CD4-positive, alpha-beta T cell treated with Interleukin-17A for 4 hours (primary cell): ENCODE results near the gene SLC39A12.

Source experiments
- DNase-seq: peaks from one replicate; pipeline ENCODE4 v3.0.0-alpha.2; 2020; ENCODE audit warnings: mixed read lengths

Gene SLC39A12

DNA sequence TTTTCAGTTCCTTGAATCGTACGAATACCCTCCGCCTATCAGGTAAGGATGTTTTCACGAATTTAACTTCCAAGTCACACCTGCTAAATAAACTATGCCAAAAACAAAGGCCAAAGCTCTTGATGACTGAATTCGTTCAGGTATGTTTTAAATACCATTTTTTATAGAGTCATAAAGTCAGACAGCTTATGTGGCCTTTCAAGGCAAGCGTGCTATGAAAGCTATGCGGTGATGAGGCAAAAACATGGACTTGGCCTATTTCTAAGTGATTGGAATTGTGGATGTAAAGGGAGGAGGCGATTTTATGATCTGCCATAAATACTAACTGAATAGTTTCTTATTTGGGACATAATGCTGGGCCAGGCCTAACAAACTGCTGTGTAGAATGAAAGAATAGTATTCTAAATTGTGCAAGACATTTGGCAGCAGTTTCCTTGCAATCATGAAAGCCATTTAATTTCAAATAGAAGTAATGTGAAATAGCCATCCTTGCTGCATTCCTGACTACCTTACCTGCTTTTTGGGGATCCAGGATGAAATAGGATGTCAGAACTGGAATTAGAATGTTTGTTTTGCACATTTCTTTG lies 14.0 kb downstream of the SLC39A12 start:
- DNase-seq, result no peak

DNA sequence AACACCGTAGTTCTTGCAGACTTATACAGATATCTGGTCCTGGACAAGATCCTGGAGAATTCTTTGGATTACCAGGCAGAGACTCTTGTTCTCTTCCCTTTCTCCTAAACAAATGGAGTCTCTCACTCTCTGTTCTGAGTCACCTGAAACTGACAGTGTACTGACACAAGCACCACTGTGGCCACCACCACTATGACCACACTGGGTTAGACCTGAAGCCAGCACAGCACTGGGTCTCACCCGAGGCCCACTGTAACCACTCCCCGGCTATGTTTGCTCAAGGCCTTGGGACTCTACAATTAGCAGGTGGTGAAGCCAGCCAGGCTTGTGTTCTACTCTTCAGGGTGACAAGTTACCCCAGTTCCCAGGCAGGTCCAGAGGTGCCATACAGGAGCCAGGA lies 22.8 kb downstream of the SLC39A12 start:
- DNase-seq, result no peak

DNA sequence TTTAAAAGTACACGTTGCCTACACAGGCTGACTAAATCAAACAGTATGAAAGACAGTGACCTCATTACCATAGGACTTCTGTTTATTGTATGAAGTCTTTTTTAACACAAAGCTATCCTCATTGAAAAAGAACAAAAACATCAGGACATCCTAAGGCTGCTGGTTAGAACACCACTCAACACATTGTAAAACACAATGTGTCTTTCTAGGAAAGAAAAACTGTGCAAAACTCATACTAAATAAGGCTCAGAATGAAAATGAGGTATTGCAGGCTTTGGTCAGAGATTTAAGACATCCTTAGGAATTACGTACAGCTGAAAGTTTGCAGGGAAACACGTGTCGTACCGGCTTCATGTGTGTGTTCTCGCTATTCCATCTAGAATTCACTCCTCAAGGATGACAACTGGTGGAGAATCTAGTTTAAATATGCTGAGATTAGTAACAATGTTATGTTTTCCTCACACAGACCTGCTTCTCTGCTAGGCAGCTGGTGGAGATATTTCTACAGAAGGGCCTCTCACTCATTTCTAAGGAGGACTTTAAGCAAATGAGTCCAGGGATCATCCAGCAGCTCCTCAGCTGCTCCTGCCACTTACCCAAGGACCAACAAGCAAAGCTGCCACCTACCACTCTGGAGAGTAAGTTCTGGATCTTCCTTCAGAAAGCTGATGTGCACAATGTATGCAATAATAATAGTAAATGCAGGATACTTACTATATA lies 29.3 kb downstream of the SLC39A12 start:
- no peak for DNase-seq

DNA sequence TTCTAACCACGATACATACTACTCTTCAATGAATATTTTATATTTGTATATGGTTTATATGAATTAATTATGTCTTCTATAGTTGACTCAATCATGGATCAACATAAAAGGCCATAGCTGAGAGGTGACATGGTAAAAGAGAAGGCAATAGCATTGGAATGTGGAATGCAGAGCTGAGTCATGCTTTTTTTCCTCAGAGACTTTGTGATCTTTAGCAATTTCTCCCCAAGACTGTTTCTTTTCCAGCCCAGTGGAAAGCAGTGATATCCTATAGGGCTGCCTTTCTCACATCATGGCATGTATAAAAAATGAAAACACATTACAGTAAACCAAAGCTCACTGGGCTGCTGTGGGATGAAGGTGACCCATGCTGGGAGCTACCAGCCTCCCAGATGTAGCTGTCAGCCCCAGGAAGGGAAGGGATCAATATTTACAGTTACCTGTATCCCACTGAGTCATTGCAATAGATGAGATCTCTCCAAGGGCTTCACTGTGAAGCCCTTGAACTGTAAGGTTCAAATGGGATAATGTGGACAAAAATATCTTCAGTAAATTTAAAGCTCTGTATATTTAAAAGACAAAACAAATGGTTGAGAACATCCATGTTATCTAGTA lies 30.2 kb downstream of the SLC39A12 start:
- DNase-seq, result no peak

DNA sequence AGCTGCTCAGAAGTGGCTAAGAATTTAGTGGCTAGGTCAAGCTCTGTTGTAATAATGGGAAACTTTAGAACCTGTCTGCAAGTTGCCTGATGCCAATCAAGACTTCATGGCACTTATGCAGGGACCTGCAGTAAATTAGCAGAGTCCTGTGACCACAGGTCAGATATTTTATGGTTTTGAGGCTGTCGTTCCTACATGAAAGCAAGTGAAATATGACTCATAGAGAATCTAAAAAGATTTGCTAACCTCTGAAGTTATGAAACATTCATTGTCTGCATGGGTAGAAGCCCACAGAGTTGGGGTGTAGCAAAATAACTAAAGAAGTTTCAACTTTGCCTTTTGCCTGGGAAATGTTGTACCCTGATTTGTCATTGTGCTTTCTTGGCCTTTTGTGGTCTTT lies 32.3 kb downstream of the SLC39A12 start:
- DNase-seq, result no peak

DNA sequence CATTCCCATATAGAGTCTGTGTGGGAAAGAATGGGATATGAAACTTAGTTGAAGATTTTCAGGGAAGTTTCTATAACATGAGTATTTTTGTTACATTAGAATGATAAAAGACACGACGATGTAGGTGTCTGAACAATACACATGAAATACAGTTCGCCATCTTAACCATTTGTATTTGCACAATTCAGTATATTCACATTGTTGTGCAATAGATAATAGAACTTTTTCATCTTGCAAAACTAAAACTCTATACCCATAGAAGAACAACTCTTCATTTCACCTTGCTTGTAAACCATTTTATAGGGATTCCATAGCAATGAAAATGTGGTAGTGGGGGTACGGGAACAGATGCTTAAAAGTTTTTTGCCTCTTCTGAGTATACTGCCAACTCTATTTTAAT lies 32.8 kb downstream of the SLC39A12 start:
- DNase-seq, result no peak

DNA sequence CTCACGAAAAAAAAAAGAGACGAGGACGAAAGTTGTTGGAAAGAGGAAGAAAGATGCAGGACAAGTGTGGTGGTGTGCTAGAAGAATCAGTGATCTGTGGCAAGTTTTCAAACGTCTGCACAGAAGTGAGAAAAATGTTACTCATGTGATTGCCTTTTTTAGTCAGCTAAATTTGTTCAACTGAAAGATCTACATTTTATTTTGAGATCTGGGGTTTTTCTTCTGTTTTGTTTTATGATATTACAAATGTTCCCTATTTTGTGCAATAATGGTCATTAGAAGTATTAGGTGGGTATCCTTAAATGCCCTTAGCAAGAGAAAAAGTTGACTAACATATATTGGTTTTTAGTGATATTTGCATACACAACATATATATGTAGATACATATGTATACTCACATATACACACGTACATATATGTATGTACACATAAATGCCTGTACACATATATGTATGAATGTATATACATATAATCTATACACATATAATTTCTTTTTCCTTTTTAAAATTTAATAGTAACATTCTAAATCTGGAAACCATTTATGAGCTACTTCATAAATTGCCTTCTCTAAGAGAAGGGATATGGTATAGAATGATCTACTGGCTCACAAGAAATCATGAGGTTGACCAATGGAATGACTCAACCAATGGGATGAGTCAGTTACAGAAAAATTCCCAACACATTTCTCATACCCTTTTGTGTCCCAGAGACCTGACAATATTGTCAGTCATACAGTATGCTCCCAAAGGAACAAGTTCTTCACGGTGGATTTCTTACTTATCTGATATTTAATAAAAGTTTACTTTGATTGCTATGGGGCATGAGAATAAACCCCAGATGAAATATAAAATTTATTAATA lies 38.4 kb downstream of the SLC39A12 start:
- no peak for DNase-seq

DNA sequence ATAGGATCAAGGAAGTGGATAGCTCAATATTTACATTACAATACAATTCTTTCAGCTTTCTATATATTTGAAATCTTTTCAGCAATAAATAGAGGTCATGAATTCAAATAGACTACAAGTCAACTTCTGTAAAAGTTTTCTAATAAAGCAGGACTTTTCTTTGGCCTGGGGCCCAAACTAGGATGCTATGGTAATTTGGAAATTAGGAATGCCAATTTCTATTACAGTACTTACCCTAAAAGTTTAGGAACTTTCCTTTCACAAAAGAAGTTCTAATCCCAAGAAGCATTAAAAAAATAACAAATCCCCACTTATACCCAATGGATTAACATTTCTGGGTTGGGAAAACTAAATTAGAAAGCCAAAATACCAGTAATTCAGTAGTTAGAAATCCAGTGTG lies 40.5 kb downstream of the SLC39A12 start:
- no peak for DNase-seq

DNA sequence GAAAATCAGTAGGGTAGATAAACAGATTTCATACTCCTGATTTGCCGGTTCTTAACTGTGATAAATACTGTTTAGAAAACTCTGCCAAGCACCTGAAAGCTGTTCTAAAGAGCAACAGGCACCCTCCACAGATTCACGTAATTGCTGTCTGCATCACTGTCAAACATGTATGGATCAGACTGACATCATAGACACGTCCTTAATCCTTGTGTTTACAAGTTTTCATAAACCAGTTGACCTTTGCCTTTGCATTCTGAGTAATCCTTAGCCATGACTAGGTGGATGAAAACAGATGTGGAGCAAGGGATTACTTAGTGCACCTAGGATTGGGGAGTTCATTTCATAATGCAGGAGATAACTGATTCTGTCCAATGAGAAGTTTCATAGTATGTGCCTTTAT lies 41.6 kb downstream of the SLC39A12 start:
- no peak for DNase-seq

DNA sequence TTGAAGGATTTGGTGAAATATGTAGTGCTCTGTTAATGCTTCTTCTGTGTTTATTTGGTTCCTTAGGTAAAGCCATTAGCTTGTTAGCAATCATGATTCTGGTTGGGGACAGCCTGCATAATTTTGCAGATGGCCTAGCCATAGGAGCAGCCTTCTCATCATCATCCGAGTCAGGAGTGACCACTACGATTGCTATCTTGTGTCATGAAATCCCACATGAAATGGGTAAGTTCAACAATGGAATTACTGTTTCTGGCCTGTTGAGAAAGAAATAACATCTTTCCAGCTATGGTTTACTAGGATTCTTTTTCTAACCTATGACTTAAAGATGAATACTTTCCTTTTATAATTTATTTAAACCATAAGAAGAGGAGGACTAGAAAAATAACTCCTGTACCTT lies 48.9 kb downstream of the SLC39A12 start:
- no peak for DNase-seq

DNA sequence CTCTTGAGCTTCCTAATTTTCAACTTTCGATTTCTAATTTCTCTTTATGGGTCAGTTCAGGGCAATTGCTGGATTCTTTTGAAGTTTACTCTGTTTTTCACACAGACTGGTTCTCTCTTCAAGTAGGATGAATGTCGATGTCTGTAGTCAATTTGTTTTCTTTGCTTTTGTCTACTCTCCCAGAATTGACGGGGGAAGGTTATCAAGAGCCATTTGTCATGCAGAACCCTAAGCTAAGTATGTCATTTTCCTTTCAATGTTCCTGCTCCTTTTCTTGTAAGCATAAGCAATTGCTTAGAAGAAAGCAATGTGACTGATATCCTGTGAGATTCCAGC lies 53.7 kb downstream of the SLC39A12 start:
- no peak for DNase-seq

DNA sequence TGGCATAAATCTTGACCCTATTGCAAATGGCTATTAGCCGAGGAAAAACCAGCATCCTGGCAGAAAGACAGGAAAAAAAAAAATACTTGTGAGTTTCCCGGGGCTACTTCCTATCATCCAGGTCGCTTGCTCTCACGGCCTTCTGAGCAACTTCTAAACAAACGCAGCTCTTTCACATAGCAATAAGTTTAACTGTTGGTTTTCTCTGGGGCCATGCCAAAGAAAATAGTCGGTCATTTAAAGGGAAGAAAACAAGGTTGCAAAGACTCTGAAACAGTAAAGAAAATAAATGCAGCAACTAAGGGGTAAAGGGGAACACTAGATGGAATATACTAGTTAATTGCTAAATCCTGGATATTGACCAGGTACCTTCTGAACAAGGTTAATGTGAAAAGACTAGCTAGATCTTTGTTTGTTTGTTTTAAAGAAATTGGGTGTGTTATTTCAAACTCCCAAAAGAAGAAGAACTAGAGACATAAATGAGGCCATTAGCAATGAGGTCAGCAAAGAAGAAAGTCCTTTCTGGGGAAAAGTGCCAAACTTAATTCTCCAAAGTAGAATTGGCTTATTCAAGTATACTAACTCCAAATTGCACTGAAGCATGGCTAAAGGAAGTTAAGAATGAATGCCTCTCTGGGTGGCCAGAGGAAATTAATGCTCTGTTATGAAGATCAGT lies 54.2 kb downstream of the SLC39A12 start:
- DNase-seq, result no peak

DNA sequence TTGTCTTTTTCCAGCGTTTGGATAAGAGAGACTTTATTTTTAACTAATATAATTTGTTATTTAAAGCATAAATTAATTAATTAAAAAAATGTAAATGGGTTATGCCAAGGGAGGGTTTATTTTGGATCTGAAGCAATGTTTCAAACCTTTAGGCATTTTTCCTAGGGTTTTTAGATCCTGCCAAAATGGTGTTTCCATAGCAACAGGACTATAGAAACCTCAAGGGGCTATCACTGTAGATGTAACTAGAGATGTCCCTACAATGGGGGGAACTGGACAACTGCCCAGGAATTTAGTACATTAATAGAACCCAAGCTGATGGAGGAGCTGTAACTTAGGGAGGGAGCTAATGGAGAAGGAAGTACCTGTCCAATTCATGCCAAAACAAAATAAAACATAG lies 57.3 kb downstream of the SLC39A12 start:
- DNase-seq, result no peak

DNA sequence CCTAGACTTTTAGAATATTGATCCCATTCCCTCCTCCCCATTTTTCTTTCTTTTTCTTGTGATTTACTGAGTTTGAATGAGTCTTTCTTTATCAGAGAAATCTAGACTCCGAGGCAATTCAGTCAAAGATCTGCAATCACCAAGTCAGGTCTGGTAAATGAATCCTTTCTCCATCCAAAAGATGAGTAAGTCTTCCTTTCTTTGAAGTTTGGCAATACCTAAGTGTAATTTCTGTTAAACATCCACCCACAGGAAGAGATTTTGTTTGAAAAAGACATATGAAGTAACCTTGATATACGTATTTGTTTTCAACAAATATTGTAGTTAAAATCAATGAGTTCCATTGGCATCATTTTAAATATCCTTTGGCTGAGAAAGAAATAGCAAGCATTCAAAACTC lies 58.3 kb downstream of the SLC39A12 start:
- DNase-seq, result no peak

DNA sequence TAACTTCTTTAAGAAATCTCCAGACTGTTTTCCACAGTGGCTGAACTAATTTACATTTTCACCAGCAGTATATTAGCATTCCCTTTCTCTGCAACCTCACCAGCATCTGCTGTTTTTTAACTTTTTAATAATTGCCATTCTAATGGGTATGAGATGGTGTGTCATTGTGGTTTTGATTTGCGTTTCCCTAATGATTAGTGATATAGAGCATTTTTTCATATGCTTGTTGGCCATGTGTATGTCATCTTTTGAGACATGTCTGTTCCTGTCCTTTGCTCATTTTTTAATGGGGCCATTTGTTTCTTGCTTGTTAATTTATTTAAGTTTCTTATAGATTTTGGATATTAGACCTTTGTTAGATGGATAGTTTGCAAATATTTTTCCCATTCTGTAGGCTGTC lies 68.8 kb downstream of the SLC39A12 start:
- no peak for DNase-seq

DNA sequence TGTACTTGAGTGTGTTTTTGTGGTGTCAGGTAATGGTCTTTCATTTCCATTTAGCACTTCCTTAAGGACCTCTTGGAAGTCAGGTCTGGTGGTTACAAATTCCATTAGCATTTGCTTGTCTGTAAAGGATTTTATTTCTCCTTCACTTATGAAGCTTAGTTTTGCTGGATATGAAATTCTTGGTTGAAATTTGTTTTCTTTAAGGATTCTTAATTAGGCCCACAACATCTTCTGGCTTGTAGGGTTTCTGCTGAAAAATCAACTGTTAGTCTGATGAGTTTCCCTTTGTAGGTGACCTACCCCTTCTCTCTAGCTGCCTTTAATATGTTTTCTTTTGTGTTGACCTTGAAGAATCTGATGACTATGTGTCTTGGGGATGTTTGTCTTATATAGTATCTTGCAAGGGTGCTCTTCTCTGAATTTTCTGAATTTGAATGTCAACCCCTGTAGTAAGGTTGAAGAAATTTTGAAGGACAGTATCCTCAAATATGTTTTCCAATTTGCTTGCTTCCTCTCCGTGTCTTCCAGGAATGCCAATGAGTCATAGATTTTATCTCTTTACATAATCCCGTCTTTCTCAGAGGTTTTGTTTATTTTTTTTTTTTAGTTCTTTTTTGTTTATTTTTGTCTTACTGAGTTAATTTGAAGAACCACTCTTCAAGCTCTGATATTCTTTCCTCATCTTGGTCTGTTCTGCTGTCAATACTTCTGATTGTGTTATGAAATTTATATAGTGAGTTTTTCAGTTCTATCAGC lies 70.2 kb downstream of the SLC39A12 start:
- DNase-seq, result no peak

DNA sequence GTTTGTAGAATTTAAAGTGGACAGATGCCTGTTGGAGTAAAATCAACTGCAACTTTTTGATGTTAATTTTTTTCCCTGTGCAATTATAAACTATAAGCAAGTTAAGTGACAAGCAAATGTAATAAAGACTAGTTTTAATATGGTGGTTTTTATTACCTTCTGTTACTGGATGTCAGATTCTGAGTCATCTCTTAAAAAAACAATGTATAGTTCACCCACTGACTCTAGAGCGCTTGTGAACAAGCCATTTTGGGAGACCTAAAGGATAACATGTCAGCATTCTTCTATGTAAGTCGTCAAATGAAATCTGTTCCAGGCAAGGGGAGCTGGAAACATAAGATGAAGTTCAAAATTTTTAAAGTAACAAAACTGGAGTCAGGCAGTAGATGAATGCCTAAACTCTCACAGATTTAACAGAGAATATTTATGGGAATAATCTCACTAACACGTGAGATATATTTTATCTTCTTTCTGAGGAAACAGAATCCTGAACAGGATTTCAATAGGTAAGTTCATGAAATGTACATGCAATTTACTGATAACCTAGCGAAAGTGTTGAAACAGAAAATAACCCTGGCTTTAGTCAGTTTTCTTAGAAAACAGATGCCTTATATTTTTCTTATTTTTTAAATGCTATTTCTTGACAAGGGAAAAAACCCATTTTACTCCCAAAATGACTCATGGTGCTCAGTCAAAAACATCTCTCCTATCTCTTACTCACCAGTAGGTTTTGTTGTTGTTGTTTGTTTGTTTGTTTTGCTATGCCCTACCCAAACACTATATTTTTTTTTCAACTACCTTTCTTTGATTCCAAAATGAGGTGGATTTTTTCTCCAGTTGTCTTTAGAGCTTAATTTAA lies 91.7 kb downstream of the SLC39A12 start:
- DNase-seq, result no peak

DNA sequence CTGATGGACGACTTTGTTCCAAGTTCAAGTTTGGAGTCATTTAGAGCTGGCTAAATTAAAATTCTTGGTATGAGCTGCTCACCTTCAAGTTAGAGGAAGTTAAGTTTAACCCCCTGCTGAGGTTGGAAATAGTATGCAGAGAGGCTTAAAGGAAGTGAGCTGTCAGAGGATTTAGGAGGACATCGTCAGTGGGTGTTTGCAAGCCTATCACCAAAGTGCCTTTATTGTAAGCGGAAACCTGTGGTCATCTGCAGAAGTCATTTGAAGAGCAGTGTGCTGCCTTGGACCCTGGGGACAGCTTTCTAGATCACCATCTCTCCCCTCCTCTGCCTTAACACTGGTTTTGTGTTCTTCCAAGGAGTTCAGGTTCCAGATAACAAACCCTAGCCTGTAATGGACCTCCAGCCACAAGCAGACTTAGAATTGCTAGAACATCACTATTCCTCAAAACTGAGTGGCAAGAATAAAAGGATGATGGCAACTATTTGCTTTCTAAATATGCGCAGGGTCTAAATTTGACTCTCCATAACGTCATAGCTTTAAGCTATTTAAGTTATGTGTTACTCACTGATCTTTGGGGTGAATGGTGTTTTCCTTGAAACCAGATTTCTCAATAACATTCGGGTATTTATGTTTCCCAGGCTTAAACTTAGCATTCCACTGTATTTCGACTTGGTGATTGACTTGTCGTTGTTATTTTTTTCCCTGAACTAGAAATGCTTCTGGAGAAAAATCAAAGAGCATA lies 93.4 kb downstream of the SLC39A12 start:
- DNase-seq, result no peak

DNA sequence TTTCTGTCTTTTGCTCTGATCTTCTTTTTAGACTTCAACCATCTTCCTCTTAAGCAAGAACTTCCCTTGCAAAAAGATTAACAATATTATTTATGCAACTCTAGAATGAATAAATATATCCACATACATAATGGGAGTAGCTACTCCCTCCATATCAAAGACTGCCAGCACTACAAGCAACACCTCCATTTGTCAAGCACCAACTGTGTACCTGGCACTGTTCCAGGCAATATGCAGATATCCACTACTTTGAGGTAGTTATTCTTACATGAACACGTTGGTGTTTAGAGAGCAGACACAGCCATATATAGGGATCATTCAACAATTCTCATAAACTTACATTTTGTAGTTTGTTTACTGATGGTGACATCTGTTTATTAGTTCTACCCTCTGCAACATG lies 104.9 kb downstream of the SLC39A12 start:
- DNase-seq, result no peak

DNA sequence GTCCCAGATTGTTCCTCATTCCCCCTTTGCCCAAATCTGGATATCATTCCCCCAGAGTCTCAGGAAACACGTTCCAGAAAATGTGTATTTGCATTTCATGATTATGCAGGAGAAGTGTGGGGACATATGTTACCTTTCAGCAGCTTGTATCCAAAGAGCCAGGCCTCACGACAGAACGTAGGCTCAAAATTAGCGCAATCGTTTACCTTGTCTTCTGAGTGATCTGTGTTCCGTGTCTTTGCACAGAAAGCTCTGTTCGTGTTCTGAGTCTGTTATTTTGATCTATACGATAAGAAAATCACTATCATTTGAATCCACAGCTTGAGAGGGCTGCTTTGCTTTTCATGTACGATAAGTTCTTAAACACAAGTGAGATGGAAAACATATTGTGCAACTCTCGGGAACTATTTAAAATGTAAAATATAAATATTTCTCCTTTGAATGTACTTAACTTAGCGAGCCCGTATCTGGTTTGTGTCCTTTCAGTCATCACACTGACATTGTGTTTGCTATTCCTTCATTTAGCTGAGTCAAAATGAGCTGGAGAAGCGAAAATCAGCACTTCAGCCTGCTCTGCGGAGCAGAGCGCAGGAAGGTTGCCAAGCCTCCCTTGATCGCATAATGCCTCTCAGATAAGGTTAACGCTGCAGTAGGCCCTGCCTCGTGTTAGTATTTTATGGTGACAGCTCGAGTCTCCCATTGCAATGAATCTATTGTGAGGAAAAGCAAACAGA lies 108.3 kb downstream of the SLC39A12 start:
- DNase-seq, result no peak
